Stimulated activated CD4-positive, alpha-beta T cell treated with anti-CD3 and anti-CD28 coated beads, Interleukin-4, amount 100 ng/mL, for 24 hours (primary cell): ENCODE measurements around the gene GFPT1.
A peak's percentile ranks its signal among the peaks of the same experiment; 100 is the strongest.
"Not testable (repeated sequence)": the region's sequence is repeated elsewhere in the genome, so short reads cannot be mapped to it uniquely, and the experiment has no call there.

Experiments
- DNase-seq: peaks from one replicate; pipeline ENCODE4 v3.0.0-alpha.2; 2020

Gene GFPT1

DNA sequence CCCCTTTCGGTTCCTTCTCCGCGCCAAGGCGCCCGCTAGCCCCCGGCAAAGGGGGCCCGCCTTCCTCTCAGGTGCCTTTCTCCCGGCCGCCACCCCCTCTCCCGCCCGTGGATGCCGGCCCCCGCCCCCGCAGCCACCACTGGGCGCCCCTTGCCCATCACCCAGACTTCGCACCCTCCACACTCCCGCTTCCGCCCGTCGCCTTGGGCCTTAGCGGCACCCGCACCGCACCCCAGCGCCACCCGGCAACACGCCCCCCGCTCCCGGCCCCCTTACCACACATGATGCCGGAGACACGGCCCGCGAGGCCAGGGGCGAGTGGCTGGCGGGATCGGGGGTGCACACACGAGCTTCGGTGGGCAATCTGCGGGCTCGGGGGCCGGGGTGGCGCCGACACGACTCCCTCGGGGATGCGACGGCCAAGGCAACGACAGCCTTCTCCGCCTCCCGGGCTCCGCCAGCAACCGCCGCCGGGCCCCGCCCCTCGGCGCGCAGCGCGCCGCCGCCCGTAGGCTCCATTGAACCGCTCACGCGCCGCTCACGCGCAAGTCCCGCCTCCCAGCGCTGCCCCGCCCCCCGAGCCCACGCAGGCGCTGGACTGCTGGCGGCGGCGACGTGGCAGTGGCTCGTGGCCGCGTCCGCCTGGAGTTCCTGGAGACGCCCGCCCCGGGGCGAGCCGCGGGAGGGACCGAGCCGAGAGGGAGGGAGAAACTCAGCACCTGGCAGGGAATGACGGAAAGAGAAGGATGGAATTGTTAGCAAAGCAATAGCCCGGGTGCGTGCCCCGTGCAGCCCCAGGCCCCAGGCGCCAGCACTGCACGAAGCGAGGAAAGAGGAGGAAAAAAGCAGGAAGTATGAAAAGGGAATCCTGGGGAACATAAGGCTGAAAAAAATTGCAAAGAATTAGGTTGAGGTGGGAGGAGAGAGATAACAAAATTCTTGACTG, at the start of gene GFPT1:
GFPT1 (minus strand) TSS at position 439 of the 946 bp plus-strand sequence; CDS start at position 283, 156 bp downstream.
- peak; percentile 91 for DNase-seq

DNA sequence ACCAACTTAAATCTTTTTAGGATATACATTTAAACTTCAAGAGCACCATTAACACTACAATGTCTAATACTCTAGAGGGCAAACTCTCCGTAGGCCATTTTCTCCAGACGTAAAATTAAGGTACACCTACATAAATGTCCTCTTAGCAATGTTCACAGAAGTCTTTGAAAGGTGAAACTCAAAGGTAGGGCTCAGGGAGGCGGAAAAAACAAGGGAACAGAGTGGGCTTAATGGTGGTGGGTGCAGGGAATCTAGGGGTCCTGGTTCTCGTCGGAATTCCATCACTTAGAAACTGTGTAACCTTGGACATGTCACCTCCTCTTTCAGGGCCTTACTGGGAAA, 49.5 kb upstream of the GFPT1 start:
- DNase-seq: no peak

DNA sequence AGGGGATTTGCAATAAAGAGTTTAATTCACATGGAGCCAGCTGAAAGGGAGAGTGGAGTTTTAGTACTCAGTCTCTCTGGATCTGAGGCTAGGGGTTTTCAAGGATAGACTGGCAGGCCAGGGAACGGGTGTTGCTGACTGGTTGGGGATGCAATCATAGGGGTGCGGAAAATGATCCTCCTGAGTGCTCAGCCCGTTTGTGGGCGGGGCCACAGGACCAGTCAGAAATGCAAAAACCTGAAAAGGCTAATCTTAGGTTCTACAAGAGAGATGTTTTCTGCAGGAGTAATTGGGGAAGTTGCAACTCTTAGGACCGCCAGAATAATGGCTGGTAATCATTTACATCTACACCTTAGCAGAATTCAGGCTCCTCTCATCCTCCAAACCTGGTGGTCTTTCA, 47.7 kb upstream of the GFPT1 start:
- no peak for DNase-seq

DNA sequence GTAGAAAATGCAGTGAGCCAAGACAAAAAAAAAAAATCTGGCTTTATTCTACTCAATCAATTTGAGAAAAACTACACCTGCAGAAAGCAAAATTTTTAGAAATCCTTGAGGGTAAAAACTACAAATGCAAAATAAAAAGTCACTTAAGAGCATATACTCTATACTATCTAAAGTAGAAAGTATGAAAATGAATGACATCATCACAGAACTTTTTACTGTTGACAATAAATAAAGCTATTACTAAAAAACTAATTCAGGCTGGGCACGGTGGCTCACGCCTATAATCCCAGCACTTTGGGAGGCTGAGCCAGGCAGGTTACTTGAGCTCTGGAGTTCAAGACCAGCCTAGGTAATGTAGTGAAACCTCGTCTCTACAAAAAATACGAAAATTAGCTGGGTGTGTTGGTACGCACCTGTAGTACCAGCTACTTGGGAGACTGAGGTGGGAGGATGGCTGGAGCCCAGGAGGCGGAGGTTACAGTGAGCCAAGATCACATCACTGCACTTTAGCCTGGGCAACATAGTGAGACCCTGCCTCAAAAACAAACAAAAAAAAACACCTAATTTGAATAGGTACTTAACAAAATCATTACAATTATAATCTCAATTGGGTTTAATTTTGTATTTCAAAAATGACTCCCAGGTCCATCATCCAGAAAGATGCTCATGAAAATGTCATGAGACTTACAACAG, 42.6 kb upstream of the GFPT1 start:
- no peak for DNase-seq

DNA sequence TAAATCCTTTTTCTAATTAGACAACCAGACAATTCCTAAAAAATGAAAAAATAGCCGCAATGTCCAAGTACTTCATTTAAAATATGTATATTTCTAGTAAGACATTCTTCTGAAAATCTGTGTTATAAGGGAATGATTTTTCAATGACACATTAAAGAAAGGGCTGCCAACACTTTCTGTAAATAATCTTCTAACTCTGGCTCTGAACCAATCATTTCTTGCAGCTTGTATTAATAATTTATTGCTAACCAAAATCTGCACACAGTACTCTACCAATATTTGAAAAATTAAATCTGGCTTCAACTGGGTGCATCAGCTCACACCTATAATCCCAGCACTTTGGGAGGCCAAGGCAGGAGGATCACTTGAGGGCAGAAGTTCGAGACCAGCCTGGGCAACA, 42.0 kb upstream of the GFPT1 start:
- DNase-seq: no peak

DNA sequence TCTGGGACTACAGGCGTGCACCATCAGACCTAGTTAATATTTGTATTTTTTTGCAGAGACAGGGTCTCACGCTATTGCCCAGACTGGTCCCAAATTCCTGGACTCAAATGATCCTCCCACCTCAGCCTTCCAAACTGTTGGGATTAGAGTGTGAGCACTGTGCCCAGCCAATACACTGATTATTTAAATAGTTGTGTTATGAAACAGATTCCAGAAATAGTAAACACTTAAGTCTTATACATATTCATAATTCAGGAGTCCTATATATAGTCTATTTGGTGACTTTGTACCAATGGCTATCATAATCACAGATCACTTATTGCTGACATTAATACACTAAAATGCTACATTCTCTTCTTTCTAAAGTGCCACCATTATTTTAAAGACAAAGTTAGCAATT, 37.4 kb upstream of the GFPT1 start:
- DNase-seq: no peak

DNA sequence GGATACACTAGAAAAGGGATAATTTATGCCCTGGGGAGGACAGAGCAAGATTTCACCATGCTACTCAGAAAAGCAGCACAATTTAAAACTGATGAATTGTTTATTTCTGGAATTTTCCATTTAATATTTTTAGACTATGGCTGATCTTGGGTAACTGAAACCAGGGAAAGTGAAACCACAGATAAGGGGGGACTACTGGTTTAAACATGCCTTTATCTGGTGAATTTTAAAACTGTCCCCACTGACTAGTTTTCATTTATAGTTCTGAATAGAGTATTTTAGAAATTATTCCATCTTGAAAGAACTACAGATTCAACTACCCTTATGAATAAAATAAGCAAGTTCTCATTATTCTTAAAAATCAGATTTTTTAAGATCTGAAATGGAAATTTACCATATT, 35.2 kb upstream of the GFPT1 start:
- no peak for DNase-seq

DNA sequence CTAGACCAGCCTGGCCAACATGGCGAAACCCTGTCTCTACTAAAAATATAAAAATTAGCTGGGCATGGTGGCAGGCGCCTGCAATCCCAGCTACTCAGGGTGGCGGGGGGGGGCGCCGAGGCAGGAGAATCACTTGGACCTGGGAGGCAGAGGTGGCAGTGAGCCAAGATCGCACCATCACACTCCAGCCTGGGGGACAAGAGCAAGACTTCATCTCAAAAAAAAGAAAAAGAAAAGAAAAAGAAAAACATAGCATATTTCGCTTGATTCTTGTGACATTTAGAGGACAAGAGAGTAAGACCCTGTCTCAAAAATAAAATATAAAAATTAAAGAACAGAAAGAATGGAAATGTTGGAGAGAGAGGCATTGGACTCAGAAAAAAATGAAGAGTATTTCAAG, 32.1 kb upstream of the GFPT1 start:
- DNase-seq: not testable (repeated sequence)

DNA sequence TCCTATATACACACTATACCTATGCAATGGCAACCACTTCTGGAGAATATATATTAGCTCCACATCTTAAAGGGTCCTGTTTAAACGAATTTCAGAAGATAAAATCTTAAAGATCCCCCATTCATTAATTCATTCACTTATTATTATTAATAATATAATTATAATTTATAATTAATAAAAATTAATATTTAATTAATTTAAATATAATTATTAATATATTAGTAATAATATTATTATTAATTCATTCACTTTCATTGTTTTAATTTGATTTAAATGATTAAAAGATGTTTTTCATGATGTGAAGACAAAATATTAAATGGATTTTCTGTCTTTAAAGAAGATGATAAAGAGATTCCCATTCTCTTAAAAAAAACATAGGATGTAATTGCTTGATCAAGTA, 29.1 kb upstream of the GFPT1 start:
- DNase-seq: no peak

DNA sequence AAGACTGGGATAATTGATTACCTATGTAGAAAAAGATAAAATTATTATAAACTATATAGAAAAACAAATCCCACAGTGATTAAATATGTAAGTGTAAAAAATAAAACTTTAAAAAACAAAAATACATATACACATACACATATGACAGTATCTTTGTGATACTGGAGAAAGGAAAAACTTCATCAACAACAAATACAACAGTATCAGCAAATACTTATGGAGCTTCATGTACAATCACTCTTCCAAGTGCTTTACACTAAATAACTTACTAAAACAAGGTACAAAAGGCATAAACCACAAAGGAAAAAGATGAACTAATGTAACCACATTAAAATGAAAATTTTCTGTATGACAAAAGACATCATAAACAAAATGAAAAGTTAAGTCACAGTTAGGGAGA, 24.1 kb upstream of the GFPT1 start:
- DNase-seq: no peak

DNA sequence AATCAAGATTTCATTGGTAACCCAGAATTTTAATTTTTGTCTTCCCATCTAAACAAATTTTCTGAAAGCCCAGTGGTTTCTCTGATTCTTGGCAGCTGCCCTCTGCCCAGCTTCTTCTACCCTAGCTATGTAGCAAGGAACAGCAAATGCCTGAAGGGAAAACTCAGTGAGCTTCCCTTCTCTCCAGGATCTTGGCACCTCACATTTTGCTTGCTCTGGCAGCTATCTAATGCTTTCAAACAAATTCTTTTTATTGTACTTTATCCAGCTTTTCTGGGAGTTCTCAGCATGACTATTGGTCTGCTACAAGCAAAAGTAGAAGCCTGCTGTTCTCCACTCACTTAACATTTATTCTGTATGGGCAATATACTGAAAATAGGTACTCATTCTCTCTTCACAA, 18.3 kb upstream of the GFPT1 start:
- DNase-seq: no peak

DNA sequence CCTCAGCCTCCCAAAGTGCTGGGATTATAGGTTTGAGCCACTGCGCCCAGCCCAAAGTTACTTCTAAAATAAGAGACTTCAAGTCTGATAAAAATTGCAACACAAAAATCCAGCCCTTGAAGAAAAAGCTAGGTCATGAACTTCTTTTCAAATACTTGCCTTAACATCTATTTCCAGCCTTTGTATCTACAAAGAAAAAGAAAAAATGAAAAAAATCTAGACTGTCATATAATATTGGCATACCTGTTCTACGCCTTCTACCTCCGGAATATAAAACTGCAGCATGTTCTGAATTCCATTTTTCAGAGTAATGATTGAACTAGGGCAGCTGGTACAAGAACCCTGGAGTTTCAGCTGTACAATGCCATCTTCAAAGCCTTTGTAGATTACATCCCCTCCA, 13.1 kb upstream of the GFPT1 start:
- DNase-seq: no peak

DNA sequence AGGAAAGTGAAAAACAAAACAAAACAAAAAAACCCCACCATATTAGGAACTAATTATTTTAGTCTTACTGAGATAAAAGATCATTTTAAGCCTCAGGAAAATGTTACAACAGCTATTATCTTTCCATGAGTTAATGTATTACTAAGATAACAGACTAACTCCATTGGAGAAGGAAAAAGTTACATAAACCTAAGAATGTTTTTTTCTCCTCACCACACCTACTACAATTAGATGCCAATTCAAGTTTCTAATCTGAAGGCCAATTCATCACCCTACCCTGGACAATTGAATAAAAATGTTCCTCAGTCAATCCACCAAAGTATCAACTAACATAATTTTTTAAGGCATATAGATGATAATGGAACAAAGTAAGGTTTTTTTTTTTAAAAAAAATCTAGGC, 10.2 kb upstream of the GFPT1 start:
- DNase-seq: no peak

DNA sequence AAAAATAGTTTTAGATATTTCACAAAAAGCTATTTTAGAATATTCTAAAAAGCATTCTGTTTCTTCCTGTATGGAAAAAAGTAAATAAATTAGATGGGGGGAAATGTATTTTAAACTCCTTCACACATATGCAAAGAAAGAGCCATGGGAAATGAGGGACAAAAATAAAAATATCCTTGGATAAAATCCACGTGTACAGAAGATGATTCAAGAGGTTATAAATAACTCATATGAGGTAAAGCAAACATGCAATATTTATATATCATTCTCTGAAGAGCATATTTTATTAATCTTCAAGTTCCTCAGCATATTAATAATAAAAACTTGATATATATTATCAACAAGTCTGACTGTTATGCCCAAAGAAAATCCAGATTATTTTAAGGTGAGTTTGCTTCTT, 8.8 kb upstream of the GFPT1 start:
- no peak for DNase-seq

DNA sequence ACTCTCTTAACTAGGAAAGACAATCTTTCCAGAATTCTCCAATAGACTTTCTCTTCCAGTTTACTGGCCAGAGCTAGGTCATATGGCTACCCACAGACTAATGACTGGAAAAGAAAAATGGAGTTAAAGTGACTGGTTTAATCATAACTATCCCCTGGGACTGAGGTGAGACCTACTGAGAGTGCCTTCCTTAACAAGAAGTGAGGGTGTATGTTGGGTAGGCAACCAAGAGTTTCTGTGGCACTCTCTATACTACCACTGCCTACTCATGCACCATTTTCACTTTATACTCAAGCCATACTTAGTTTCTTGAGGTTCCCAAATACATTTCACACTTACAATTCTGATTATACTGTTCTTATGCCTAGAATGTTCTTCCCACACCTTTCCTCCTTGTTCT, 6.9 kb upstream of the GFPT1 start:
- no peak for DNase-seq

DNA sequence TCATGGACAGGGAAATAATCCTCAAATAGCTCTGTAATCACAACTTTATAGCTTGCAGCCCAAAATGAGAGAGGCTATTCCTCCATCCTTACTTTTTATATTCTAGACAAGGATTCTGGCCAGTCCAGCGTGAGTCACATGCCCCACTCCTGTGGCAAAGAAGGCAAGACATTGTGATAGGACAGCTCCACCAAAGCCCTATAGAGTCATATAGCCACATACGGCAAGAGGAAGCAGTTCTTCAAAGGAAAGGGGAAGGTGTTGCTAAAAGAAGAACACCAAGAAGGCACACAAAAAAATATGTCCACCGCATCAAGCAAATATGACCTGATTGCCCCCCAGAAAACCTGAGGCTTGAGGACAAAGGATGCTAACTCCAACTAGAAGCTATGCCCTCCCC, 3.4 kb upstream of the GFPT1 start:
- no peak for DNase-seq

DNA sequence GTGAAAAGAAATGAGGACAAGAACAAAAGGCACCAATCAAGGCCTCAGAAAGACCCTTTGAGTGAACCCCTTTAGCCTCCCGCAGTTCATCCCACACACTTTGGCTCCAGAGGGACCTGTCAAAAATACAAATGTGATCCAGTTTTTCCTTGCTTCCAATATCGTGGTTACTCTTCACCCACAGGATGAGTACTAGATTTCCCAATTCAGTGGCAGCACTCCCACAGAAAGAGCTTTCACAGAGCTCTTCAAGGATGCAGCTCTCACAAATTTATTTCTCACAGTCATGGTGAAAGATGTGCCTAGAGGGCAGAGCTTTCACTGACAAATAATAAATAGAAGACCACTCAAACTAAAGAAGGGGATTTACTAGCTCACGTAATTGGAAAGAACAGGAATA, 3.0 kb upstream of the GFPT1 start:
- DNase-seq: no peak

DNA sequence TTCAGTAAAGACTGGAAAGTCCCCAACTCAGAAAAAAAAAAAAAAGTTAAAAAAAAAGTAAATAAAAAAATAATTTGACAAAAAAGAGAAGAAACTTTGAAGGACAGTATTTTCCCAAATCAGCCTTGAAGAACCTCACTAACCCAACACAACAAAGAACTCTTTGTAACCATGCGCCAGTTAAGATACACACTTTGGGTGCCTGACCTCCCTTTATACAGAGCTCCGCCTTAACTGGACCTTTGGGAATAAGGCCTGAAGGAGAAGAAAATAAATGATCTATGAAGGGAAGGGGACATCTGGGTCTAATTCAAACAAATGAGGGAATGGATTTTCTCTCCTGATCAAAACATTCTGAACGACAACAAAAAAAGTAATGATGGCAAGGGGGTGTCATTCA, 2.2 kb upstream of the GFPT1 start:
- DNase-seq: no peak

DNA sequence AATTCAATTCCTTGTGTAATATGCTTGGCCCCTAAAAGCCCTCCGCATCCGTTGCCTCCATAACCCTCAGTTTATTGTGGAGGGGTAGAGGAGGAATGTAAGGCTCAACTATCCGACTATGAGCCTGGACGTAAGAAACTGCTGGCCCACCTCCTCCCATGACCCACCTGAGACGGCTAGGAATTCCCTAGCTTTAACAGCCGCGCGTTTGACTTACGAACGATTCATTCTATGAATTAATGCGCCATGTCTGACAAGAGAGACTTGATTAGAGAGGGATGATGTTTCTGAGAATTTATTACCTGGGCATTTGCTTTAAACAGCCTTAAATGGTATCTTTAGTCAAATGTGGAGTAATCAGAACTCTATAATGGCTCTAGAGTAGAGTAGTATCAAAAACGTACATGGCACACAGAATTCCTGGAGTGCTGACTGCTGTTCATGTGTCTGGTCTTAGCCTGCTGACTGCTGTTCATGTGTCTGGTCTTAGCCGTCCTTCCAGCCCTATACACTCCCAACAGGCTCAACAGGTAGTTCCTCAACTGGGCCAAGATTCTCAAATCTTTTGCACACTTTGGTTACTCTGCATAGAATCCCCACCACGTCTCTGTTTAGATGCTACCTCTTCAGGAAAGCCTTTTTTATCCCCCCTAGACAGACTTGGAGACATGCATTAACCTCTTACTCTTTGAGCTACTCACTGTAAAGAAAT, 899 bp upstream of the GFPT1 start:
- DNase-seq: no peak

DNA sequence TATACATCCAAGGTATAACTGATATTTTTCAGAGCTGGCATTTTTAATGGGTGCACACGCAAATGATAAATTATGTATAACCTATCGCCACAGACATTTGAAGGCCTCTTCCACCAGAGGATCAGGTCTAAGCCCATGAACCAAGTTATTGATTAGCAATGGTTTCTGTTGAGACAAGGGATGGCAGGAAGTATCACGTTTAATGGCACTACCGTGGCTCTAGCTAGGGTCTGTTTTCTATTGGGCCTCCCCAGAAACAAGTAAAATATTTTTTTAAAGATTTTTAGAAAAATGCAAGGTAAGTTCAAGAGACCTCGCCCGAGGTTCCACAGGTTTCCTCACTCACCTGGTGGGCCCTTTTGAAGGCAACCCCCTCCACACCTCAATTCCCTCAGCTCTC, 667 bp downstream of the GFPT1 start:
- no peak for DNase-seq

DNA sequence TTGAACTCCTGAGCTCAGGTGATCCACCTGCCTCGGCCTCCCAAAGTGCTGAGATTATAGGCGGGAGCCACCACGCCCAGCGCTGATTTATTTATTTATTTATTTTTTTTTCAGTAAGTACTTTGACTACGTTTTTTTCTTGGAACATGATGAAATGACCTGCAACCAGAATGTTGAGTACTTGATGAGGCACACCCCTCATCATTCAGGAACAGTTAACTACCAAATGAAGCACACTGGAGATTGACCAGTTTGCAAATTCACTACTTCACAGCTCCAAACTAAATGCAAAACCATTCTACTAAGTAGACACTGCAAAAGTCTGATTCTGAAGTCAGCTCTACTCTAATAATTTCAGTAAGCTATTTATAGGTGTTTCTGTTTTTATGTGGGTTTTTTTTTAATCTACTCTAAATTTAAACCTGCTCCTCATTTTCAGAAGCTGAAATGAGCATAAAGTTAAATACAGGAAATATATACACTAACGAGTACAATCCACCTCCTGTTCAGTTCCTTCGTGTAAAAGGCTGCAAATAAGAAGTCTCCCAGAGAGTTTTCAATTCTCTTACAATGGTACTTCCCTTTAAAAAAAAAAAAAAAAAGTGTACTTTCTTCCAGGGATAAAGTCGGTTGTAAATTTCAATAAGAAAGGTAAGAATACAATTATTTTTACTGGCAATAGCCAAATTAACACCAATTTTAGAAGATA, 1.4 kb downstream of the GFPT1 start:
- no peak for DNase-seq

DNA sequence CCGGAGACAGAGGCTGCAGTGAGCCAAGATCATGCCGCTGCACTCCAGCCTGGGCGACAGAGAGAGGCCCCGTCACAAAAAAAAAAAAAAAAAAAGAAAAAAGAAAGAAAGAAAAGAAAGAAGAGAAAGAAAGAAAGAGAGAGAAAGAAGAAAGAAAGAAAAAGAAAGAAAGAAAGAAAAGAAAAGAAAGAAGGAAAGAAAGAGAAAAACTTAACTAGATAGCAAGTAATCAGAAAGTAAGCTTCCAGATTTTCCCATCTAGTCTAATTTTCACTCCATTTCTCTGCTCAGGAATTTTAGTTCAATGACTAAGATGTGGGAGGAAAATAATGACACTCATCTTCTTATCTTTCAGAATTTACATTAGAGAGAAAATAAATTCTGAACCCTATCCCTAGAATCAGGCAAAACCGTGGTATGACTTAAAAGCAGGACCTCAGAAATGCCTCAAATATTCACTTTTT, 2.4 kb downstream of the GFPT1 start:
- DNase-seq: no peak

DNA sequence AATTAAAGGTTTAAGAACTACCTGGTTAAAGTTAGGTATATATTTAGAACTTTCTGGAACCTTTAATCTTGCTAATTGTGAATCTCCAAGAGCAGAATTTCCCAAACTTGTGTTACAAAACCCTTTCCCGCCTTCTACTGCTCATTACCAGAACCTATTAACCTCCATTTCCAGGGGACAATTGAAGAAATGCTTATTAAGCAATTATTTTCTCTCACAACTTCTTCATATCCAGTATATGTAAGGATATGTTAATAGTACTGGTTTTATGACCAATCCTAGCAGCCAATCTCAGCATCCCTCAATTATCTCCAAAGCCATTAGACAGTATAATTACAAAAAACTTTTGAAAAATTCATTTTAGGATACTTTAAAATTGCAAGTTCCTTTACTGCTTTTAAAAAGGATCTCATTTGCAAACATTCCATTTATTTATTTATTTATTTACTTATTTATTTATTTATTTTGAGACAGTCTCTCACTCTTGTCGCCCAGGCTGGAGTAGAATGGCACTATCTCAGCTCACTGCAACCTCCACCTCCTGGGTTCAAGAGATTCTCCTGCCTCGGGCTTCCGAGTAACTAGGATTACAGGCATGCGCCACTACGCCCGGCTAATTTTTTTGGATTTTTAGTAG, 3.7 kb downstream of the GFPT1 start:
- no peak for DNase-seq
